C4-2B (cell line): ENCODE measurements around the gene PNCK.

Source experiments
- H3K27ac ChIP-seq: fragments of 450-650 bp; 2 replicates; pipeline ENCODE4 v1.5.1; 2017
- ZFX ChIP-seq: fragments of 450-650 bp; IDR thresholded peaks from 2 replicates; pipeline ENCODE4 v1.6.1; 2017
- TF ChIP-seq, protein P1 (sequence below): fragments of 450-650 bp; conservative IDR thresholded peaks from 2 replicates; pipeline ENCODE4 v1.5.1; 2017; ENCODE audit warnings: mild to moderate bottlenecking

The PNCK gene

DNA sequence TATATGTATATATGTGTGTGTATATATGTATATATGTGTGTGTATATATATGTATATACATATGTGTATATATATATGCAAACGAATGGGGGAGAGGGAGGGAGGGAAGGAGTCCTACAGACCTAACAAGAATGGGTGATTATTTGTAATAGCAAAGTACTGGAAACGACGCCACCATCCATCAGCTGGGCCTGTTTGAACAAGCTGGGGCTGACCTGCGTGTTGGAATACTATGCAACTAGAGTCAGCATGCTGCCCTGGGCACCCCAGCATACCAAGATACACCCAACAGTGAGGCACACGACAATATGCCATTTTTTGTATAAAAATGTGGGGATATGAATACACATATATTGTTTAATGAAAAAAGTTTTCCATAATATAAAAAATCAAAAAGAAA, 53.0 kb downstream of the PNCK start:
- no peak for TF ChIP-seq ZFX
- TF ChIP-seq, protein P1, sequence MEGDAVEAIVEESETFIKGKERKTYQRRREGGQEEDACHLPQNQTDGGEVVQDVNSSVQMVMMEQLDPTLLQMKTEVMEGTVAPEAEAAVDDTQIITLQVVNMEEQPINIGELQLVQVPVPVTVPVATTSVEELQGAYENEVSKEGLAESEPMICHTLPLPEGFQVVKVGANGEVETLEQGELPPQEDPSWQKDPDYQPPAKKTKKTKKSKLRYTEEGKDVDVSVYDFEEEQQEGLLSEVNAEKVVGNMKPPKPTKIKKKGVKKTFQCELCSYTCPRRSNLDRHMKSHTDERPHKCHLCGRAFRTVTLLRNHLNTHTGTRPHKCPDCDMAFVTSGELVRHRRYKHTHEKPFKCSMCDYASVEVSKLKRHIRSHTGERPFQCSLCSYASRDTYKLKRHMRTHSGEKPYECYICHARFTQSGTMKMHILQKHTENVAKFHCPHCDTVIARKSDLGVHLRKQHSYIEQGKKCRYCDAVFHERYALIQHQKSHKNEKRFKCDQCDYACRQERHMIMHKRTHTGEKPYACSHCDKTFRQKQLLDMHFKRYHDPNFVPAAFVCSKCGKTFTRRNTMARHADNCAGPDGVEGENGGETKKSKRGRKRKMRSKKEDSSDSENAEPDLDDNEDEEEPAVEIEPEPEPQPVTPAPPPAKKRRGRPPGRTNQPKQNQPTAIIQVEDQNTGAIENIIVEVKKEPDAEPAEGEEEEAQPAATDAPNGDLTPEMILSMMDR = no peak
- H3K27ac ChIP-seq = no peak overlapping the region
